ENCODE results near the gene FHL1.
"Not testable (repeated sequence)": the region's sequence is repeated elsewhere in the genome, so short reads cannot be mapped to it uniquely, and the experiment has no call there.

The FHL1 gene

DNA sequence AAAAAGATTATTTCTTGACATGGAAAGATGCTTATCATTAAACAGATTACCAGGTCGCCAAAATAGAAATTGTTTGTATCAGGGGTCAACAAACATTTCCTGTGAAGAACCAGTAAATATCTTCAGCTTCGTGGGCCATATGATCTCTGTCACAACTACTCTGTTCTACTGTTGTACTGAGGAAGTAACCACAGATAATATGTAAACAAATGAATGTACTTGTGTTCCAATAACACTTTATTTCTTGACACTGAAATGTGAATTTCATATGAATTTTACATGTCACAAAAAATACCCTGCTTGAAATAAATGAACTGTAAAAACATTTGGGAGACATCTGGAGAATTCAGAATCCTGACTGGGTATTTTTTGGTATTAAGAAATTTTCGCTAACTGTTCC is 4.7 kb upstream of the FHL1 start:
- H3K4me3 ChIP-seq (ENCODE audit: low read length): no peak overlapping the region
- no peak for DNase-seq (ENCODE audit: low read depth, low spot score)

DNA sequence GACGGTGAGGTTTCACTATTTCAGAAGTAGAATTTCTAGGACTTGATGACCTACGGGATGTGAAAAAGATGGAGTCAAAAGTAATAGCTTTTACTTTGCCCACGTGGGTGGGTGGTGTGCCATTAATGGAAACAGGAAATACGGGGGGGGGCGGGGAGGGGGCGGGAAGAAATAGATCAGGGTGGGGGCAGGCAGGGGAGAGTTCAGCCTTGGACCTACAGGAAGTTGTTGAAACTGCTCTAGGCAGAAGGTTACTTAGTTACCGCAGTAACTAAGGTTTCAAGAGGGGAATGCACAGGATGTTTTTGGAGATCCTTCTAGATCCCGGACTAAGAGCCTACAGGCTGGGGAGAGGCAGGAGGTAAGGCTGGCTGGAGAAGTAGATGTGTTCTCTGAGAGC is 3.6 kb upstream of the FHL1 start:
- no peak for DNase-seq (ENCODE audit: low read depth, low spot score)
- H3K4me3 ChIP-seq (ENCODE audit: low read length): no peak overlapping the region

DNA sequence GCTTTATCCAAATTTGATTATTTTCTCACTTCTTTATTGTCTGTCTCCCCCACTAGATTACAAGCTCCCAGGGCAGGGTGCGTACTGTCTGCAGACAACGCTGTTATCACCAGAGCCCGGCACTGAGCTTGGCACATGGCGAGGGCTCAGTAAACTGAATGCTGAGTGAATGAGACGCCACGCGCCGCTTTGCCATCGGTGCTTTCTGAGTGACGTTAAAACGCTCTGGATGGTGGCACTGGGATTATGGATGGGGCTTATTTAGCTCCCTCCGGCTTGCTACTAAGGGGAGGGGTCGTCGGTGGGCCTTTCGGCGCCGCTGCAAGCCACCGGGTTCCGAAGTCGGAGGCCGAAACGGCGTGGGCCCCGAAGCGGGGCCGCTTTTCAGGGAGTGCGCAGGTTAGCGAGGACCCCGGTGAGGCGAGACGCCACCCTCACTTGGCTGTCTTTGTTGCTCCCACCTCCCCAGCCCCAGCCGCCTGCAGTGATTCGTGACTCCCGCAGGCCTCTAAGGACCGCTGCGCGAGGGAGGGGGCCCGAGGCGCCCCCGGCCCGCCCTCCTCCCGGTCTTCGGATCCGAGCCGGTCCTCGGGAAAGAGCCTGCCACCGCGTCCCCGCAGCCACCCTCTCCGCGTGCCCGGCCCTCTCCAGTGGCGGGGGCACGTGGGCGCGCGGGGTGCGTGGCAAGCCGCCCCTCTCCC is 569 bp upstream of the FHL1 start:
- H3K4me3 ChIP-seq (ENCODE audit: low read length): peak overlapping the region; percentile 55
- DNase-seq (ENCODE audit: low read depth, low spot score): no peak

DNA sequence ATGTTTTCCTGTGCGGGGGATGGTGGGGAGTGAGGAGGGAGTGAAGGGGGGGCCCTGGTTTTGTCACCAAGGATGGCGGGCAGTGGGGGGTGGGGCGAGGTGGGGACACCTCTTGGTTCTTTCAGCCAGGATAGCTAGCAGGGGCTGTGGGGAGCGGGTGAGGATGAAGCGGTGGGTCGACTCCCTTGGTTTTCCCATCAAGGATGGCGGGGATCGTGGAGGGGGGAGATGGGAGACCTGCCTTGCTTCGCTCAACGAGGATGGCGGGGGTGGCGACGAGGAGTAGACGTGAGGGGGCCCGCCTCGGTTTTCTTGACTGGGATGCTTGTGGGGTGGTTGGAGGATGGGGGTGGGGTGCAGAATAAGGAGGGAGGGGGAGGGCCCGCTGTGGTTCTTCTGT is 643 bp downstream of the FHL1 start:
- no peak for DNase-seq (ENCODE audit: low read depth, low spot score)
- peak overlapping the region; percentile 38; the same call in 1 of the 2 replicates for H3K4me3 ChIP-seq (ENCODE audit: low read length)

DNA sequence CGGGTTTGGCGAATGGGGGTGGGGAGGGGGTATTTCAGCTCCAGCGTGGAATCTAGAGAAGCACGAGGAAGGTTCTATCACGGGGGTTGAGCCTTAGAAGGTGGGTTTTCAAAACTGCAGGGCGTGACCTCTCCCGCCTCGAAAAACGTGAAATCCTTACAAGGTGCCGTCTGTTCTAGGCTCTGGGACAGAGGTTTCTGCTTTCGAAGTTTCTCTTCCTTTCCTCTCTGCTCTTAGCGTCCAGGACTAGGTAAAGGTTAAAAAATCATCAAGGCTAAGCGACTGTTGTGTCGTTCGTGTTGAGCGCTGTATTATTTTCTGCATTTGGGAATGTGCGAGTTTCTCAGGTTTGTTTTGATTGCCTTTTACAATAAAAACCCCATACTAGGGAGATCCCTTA is 1.1 kb downstream of the FHL1 start:
- DNase-seq (ENCODE audit: low read depth, low spot score): no peak
- no peak overlapping the region for H3K4me3 ChIP-seq (ENCODE audit: low read length)

DNA sequence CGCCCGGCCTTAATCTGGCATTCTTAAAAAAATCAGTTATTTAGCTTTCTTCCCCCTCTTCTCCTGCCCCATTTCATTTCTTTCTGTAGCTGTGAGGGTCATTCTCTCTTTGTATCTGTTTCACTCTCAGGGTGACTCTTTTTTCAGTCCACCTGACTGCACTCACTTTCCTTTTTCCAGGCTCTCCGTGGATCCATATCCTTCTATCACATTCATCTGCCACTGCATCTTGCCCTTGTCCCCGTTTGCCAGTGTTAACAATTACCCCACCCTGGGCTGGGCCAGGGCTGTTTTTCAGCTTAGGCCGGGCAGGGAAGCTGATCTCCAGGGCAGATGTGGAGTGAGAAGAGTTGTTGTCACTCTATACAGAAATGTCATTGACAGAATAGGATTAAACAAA is 7.7 kb downstream of the FHL1 start:
- no peak overlapping the region for H3K4me3 ChIP-seq (ENCODE audit: low read length)
- no peak for DNase-seq (ENCODE audit: low read depth, low spot score)

DNA sequence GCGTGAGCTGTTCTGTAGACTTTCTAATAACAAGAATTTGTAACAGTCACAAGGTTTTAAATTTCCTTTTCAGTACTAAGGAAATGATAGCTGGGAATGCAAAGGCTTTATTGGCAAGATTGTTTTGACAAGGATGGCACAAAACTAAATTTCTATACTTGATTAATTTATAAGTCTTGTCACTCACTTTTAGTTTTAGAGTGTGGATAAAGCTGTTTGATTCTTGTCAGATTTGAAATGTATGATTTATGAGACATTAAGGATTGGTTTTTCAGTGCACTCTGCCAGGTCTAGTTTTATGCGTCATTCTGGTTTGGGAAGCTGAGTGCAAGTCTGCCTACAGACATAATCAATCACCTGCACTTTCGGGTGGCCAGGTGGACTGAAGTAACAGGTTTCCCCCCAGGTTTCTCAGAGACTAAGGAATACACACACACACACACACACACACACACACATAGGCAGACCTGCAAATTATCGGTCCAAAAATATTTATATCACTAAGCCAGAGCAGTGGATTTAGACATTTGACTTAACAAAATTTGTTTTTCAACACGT is 9.3 kb downstream of the FHL1 start:
- no peak overlapping the region for H3K4me3 ChIP-seq (ENCODE audit: low read length)
- DNase-seq (ENCODE audit: low read depth, low spot score): no peak

DNA sequence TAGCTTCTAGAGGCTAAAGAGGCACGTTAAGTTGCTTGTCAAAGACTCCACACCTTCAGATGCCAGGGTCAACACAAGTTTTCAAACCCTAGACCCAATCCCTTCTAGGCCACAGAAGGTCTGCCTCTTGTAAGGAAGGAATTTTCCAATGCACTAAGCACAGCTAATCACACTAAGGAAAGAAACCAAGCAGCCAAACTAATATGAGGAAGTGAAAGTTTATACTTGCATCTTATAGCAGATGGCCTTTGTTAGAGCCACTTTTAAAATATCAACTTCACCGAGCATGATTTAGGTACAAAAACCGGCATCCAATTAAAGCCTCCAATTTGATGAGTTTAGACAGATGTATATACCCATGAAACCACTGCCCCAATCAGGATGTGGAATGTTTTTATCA is 9.9 kb downstream of the FHL1 start:
- no peak for DNase-seq (ENCODE audit: low read depth, low spot score)
- H3K4me3 ChIP-seq (ENCODE audit: low read length): no peak overlapping the region

DNA sequence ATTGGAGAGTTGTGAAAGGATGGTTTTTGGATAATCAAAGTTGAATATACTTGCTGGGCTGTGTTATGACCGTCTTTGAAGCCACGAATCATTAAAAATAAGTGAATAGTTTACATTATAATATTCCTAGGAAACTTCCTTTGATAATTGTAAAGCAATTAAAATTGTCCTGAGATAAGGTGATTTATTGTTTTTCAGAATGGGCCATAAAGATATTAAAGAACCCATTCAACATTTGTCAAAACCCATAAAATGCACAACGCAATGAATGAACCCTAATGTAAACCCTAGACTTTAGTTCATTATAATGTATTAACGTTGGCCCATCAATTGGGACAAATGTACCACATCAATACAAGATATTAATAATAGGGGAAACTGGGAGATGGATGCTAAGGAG is 11.4 kb downstream of the FHL1 start:
- no peak for DNase-seq (ENCODE audit: low read depth, low spot score)
- no peak overlapping the region for H3K4me3 ChIP-seq (ENCODE audit: low read length)

DNA sequence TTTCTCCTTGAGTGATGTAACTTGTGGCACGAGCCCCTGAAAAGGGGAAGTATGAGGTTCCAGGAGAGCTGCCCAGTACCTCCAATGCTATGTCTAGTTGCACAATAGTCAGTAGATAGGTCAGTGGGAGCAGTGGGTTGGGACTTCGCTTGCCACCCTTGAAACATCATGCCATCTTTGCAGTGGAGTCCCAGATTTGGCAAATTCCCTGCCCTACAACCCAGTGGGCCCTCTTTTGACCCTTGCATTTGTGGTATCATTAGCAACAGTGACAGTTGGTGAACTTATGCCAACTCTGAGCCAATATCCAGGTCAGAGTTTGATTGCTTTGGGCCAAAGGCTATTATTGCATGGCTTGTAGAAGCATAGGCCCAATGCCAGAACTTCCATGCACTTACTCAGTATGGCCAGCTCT is 12.3 kb downstream of the FHL1 start:
- no peak overlapping the region for H3K4me3 ChIP-seq (ENCODE audit: low read length)
- no peak for DNase-seq (ENCODE audit: low read depth, low spot score)

DNA sequence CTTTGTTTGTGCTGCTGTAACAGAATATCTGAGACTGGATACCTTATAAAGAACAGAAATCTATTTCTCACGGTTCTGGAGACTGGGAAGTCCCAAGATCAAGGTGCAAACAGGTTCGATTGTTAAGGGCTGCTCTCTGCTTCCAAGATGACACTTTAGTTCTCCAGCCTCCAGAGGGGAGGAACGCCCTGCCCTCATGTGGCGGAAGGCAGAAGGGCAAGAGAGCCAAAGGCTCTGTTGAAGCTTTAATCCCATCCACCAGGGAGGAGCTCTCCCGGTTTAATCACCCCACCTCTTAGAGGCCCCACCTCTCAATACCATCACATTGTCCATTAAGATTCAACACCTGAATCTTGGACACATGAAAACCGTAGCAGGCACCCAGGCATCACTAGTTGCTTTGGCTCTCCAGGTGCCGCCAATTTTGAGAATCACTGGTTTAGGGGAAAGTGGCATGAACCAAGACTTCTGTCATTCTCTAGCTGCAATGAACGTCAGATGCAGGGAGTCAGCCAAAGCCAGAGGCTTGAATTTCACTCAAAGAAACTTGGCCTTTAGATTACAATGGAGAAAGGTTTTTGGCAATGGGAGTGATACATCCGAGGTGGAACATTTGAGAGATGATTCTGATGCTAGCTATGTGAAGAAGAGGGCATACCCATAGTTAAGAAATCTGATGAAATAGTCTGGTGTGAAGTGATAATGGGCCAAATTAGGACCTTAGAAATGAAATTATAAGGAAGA is 15.7 kb downstream of the FHL1 start:
- no peak overlapping the region for H3K4me3 ChIP-seq (ENCODE audit: low read length)
- DNase-seq (ENCODE audit: low read depth, low spot score): no peak

DNA sequence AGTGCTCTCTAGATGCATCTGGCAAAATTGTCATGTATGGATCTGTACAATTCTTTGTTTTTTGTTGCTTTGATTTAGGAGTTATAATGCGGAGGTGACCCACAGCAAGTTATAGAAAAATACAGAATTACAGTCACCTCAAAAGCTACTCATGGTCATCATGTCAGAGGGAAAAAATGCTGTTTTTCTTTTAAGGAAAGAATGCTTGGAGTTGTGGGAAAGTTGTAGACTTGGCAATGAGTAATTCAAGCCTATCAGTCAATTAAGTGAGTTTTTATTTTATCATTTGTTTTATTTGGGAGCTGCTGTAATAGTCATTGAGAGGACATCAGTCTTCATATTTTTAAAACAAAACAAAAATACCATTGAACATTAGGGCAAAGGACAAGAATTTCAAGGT is 16.4 kb downstream of the FHL1 start:
- no peak for DNase-seq (ENCODE audit: low read depth, low spot score)
- H3K4me3 ChIP-seq (ENCODE audit: low read length): no peak overlapping the region

DNA sequence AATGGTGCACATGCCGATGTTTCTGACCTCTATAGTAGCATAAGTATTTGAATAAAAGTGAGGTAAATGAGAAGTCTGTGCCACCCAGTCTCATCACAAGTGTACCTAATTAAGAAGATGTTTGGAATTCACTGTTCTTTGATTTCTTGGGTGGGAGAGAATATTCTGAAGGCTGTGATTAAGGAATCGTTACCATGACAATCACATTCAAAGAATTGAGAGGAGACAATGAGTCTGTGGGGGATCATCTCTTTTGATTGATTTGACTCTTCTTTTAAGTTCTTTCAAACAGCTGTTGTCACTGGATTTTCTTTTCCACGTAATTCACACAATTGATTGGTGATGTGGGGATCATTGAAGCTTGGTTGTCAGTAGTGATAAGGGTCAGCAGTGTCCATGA is 18.1 kb downstream of the FHL1 start:
- no peak for DNase-seq (ENCODE audit: low read depth, low spot score)
- no peak overlapping the region for H3K4me3 ChIP-seq (ENCODE audit: low read length)

DNA sequence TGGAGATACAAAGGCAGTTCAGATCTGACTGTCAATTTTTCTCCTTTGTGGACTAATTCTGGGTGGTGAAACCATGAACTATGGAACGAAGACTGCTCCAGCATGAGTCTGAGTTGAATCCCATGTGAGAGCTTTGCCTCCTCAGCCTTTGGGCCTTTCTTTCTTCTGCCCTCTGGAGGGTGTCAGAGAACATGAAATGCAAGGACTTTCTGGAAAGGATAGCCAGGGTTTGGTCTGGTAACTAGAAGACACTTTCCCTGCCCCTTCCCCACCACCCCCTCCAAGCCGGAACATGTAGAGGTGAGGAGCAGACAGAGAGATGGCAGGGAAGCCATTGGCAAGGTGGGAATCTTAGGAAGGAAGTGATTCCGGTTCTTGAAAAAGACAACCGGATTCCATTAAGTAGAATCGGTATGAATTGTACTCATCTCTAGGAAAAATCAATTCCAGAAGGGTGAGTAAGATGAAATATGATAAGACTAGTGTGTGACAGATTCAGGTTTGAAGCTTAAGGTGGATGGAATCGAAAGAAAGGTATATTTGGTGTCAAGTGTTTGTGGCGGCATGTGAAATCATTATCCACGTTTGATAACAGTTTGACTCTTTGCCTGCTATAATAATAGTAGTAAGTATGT is 19.0 kb downstream of the FHL1 start:
- DNase-seq (ENCODE audit: low read depth, low spot score): no peak
- no peak overlapping the region for H3K4me3 ChIP-seq (ENCODE audit: low read length)

DNA sequence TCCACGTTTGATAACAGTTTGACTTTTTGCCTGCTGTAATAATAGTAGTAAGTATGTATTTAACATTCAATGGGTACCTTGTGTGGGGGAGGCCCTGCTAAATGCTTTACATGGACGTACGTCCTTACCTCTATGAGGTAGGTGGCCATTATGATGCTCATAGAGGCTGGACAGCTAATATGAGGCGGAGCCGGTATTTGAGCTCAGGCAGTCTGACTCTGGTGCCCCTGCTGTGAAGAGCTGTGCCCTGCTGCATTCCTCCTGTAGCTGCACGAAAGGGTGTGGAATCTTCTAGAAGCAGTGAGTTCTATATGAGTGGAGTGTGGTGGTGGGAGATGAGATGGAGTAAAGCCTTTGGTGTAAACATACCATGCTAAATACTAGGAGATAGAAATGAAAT is 20.7 kb downstream of the FHL1 start:
- DNase-seq (ENCODE audit: low read depth, low spot score); H3K4me3 ChIP-seq (ENCODE audit: low read length): not testable (repeated sequence)

DNA sequence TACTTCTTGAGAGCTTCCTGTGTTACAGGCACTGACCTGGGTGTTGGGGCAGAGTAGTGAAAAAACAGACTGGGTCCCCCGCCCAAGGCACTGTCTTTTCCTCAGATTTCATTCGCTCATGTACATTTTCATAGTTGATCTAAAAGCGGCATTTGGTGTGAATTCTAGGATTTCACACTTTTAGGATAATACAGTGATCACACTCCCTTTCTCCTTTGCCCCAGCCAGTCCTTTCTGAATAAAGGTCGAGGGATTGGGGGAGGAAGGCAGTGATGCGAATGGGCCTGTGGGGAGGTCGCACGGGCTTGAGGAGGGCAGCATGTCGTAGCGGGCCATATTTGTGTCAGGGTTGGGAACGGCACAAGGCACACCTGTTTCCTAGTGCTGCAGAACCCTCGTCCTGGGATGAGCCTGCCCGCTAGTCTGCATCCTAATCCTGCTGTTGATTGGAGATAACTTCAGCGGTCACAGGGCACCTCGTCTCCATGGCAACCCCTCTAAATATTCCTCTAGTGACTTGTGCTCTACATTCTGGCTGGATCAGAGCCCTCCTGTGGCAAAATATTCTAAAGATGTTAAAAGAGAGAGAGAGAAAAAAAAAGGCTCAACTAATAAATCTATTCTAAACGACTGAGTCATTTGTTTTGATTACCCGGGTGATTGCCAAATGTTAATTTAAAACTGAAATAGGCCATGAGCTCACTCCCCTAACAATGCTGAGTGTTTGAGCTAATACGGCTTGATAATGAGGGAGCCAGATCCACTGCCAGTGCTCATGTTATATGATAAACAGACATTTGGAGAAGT is 21.8 kb downstream of the FHL1 start:
- DNase-seq (ENCODE audit: low read depth, low spot score): no peak
- H3K4me3 ChIP-seq (ENCODE audit: low read length): no peak overlapping the region

DNA sequence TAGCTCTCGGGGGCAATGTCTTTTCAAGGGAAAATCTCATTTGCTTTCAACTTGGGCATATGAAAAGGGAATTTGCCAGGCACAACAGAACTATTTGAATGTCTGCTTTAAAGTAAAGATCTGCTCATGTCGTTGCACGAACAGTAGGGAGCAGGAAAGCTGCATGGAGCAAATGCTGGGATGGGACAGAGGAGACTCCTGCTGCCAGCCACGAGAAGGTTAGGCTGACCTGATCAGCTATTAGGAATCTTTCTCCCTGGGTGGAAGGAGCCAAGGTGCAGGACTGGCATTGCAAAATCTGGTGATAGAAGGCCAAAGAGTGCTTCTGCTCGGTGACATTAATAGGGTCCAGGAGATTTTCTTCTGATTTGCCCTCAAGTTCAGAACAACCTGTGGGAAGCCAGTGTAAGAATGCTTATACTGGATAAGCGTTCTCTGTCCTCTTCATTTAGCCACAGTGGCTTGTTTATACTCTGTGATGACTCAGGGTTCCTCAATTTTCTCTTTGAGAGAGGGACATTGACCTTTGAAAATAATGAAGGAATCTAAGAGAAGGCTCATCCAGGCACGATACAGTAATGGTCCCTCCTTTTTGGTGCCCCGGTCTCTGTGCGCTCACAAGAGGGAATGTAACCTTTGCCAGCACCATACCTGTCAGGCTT is 22.9 kb downstream of the FHL1 start:
- H3K4me3 ChIP-seq (ENCODE audit: low read length): no peak overlapping the region
- DNase-seq (ENCODE audit: low read depth, low spot score): no peak

DNA sequence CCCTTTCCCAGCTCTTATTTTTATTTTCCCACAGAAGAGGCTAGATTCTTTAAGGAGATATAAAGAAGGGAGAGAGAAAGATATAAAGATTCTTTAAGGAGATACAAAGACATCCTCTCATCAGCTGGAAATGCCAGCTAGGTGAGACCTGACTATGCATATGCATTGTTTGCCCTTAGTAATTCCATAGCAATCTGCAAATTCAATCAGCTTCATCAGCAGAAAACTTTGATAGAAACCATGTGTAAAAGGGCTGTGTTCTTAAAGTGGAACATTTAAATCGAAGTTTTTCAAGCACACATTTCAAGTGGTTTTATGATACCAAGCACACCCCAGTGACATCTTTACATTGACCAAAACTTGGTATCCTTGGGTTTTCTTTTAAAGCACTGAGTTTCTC is 24.1 kb downstream of the FHL1 start:
- DNase-seq (ENCODE audit: low read depth, low spot score): no peak
- no peak overlapping the region for H3K4me3 ChIP-seq (ENCODE audit: low read length)

DNA sequence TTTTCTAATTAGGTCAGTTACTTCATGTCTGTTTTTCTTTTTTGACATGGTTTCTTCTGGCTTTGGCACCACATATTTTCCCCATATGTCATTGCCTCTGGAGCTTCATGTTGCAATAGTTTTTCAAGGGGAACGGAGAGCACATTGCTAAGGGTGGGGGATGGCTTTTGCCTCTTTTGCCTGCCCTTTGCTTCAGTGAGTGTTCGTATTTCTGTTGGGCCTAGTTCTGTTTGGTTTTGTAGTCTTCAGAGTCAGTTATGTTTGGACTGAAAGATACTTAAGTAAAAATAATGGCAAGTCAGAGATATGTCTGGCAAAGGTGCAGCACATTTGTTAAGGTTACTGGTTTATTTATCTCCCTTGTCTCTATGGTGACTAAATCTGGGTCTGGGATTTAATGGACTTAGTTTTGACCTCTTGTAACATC is 29.1 kb downstream of the FHL1 start:
- no peak overlapping the region for H3K4me3 ChIP-seq (ENCODE audit: low read length)
- no peak for DNase-seq (ENCODE audit: low read depth, low spot score)

Measured in Jurkat, Clone E6-1 (cell line).